Stimulated activated CD8-positive, alpha-beta memory T cell treated with anti-CD3 and anti-CD28 coated beads, Interleukin-4, amount 100 ng/mL, for 4 hours (primary cell): ENCODE measurements around the gene HOTAIR.

ENCODE experiments used
- DNase-seq, 2 donors: peaks; one replicate each; pipeline ENCODE4 v3.0.0-alpha.2; 2020; ENCODE audit warnings: low read depth in 2 of 2, low spot score in 1 of 2

HOTAIR gene

GRCh38 chr12:53988541-53989226 is 13.9 kb upstream of the HOTAIR start:
- DNase-seq = no peak

GRCh38 chr12:53987787-53988230 is 13.1 kb upstream of the HOTAIR start:
- DNase-seq = no peak

- no peak for DNase-seq
Observed at GRCh38 chr12:53986686-53987483, 12.1 kb upstream of the HOTAIR start.

- no peak for DNase-seq
Observed at GRCh38 chr12:53985994-53986685, 11.4 kb upstream of the HOTAIR start.

GRCh38 chr12:53985692-53985993 is 10.9 kb upstream of the HOTAIR start:
- no peak for DNase-seq

- peak; percentile 51 to 63 for DNase-seq
Observed at GRCh38 chr12:53984901-53985691, 10.3 kb upstream of the HOTAIR start, which contains the start of gene HOXC10. Gene HOXC10 (plus strand): TSS chr12:53985146. CDS start chr12:53985260, 114 bp downstream.

GRCh38 chr12:53983950-53984572 is 9.3 kb upstream of the HOTAIR start:
- no peak for DNase-seq

GRCh38 chr12:53983568-53983949 is 8.8 kb upstream of the HOTAIR start:
- DNase-seq = no peak

- DNase-seq = no peak
Observed at GRCh38 chr12:53982648-53983567, 8.2 kb upstream of the HOTAIR start.

- DNase-seq = no peak
Observed at GRCh38 chr12:53981634-53982565, 7.1 kb upstream of the HOTAIR start.

- no peak for DNase-seq
Observed at GRCh38 chr12:53980802-53981496, 6.2 kb upstream of the HOTAIR start.

- DNase-seq = no peak
Observed at GRCh38 chr12:53980104-53980801, 5.5 kb upstream of the HOTAIR start.

- DNase-seq = no peak
Observed at GRCh38 chr12:53978477-53979356, 4.0 kb upstream of the HOTAIR start.

GRCh38 chr12:53977596-53978445 is 3.1 kb upstream of the HOTAIR start:
- DNase-seq = no peak

- DNase-seq = no peak
Observed at GRCh38 chr12:53976823-53977595, 2.3 kb upstream of the HOTAIR start.
